Measurements from ENCODE around the gene FABP1. TPM values are rescaled to one million over a fixed set of nuclear protein-coding genes. Genes with fewer than 3 reads are reported as not detected.

Gene FABP1
- total RNA-seq, 4 donors from 2014 or later, result not detected

GRCh38 chr2:88160517-88160916 is 32.7 kb upstream of the FABP1 start:
- Histone ChIP-seq H3K9me3 (no peaks in the 10 kb centered on the region), H3K27me3 (no peaks in the 10 kb centered on the region), H3K4me1 (peaks cover 0 to 22% (median 10%) of the 10 kb centered on the region in 4 donors), H3K27ac (peak overlapping the region in 2 of 4 donors; percentile 92 to 97), H3K36me3 (no peaks in the 10 kb centered on the region), H3K4me3 (no peak overlapping the region)
- no peak for DNase-seq (ENCODE audit: low spot score in 2 of 2)
- TF ChIP-seq POLR2A (IDR thresholded peaks at IDR 0.05), result no peak
- TF ChIP-seq CTCF (IDR thresholded peaks at IDR 0.05), result no peak
- no peak for TF ChIP-seq EP300 (IDR thresholded peaks at IDR 0.05)
- WGBS, 2 donors, result 69 to 80% methylated on average over 7 of the region's 7 CpGs

GRCh38 chr2:88159955-88160415 is 32.1 kb upstream of the FABP1 start:
- no peaks in the 10 kb centered on the region for H3K36me3 ChIP-seq
- WGBS, 2 donors, result 26 to 28% methylated on average over 5 of the region's 5 CpGs
- no peaks in the 10 kb centered on the region for H3K27me3 ChIP-seq
- H3K9me3 ChIP-seq, result no peaks in the 10 kb centered on the region
- no peak for TF ChIP-seq EP300 (IDR thresholded peaks at IDR 0.05)
- TF ChIP-seq POLR2A (IDR thresholded peaks at IDR 0.05), result no peak
- TF ChIP-seq CTCF (IDR thresholded peaks at IDR 0.05), result peak; percentile 82 to 89 (median 84)
- peak overlapping the region in 1 of 4 donors; percentile 47 for H3K27ac ChIP-seq
- H3K4me3 ChIP-seq, result no peak overlapping the region
- peak in 1 of 2 donors; percentile 72 for DNase-seq (ENCODE audit: low spot score in 2 of 2)
- peaks cover 0 to 17% (median 8%) of the 10 kb centered on the region in 4 donors for H3K4me1 ChIP-seq

GRCh38 chr2:88159481-88159880 is 31.6 kb upstream of the FABP1 start:
- Histone ChIP-seq H3K27me3 (no peaks in the 10 kb centered on the region), H3K27ac (no peak overlapping the region), H3K36me3 (no peaks in the 10 kb centered on the region), H3K9me3 (no peaks in the 10 kb centered on the region), H3K4me3 (no peak overlapping the region), H3K4me1 (peaks cover 0 to 12% (median 5%) of the 10 kb centered on the region in 4 donors)
- DNase-seq (ENCODE audit: low spot score in 2 of 2), result no peak
- 44 to 75% methylated on average over 3 of the region's 3 CpGs for WGBS, 2 donors
- TF ChIP-seq POLR2A (IDR thresholded peaks at IDR 0.05) (no peak), EP300 (IDR thresholded peaks at IDR 0.05) (no peak), CTCF (IDR thresholded peaks at IDR 0.05) (no peak)

GRCh38 chr2:88148929-88149438 is 21.1 kb upstream of the FABP1 start:
- Histone ChIP-seq H3K27me3 (no peaks in the 10 kb centered on the region), H3K4me3 (no peak overlapping the region), H3K9me3 (peaks cover 0 to 41% (median 8%) of the 10 kb centered on the region in 4 donors), H3K36me3 (no peaks in the 10 kb centered on the region), H3K27ac (no peak overlapping the region), H3K4me1 (no peaks in the 10 kb centered on the region)
- TF ChIP-seq CTCF (IDR thresholded peaks at IDR 0.05) (no peak), EP300 (IDR thresholded peaks at IDR 0.05) (no peak), POLR2A (IDR thresholded peaks at IDR 0.05) (no peak)
- DNase-seq (ENCODE audit: low spot score in 2 of 2), result no peak

- H3K36me3 ChIP-seq, result no peaks in the 10 kb centered on the region
- no peak overlapping the region for H3K27ac ChIP-seq
- H3K27me3 ChIP-seq, result no peaks in the 10 kb centered on the region
- no peaks in the 10 kb centered on the region for H3K4me1 ChIP-seq
- H3K4me3 ChIP-seq, result no peak overlapping the region
- TF ChIP-seq CTCF (IDR thresholded peaks at IDR 0.05) (no peak), POLR2A (IDR thresholded peaks at IDR 0.05) (no peak), EP300 (IDR thresholded peaks at IDR 0.05) (no peak)
- WGBS, 2 donors, result 93 to 100% methylated on average over 2 of the region's 2 CpGs
- H3K9me3 ChIP-seq, result peaks cover 0 to 40% (median 5%) of the 10 kb centered on the region in 4 donors
- no peak for DNase-seq (ENCODE audit: low spot score in 2 of 2)
These were observed 19.3 kb upstream of the FABP1 start for GRCh38 chr2:88147145-88147544.
